Endothelial cell of umbilical vein (primary cell): ENCODE results near the gene ZMIZ1. TPM values are rescaled to one million over a fixed set of nuclear protein-coding genes. Genes with fewer than 3 reads are reported as not detected.

Experiments
- BruUV-seq: library from RNA; stranded (reverse); fragments of 400-500 nt; replicated peaks from 2 replicates; lab custom pipeline; 2021; lab: Mats Ljungman, UMichigan
- CTCF ChIA-PET: fragments of 300-600, 350-600 bp; sonication (Branson Sonifier 250); formaldehyde crosslinking; loops from one replicate; lab custom pipeline; 2021; ENCODE audit warnings: antibody characterized with exemption, inconsistent platforms; lab: Charles Lee
- POLR2A ChIA-PET: fragments of 300-600, 350-600 bp; sonication (Branson Sonifier 250); formaldehyde crosslinking; loops from one replicate; lab custom pipeline; 2021; ENCODE audit warnings: antibody characterized with exemption, inconsistent platforms; lab: Charles Lee
- DNase-seq: peaks from one replicate; pipeline ENCODE4 v3.0.0-alpha.2; 2011; ENCODE audit warnings: low read depth, low spot score
- FAIRE-seq: peaks from 2 replicates; lab custom pipeline; 2011; peaks lifted over from hg19 to GRCh38; lab: Jason Lieb, UNC
- H2AFZ ChIP-seq: 2 replicates; pipeline ENCODE4 v1.6.0; 2012; ENCODE audit warnings: low read depth, low read length, control low read depth, inconsistent platforms
- H3K27ac ChIP-seq: 2 replicates; pipeline ENCODE4 v1.5.1; 2011; ENCODE audit warnings: low read depth, mild to moderate bottlenecking, control low read depth, low read length, moderate library complexity; ENCODE audit not compliant: insufficient read depth
- H3K27me3 ChIP-seq, 2 experiments: 2 replicates each; pipeline versions ENCODE4 v1.6.0 to v1.6.1; 2011; ENCODE audit warnings: low read length in 2 of 2, mixed read lengths in 1 of 2; ENCODE audit not compliant: control insufficient read depth in 2 of 2, insufficient read depth in 2 of 2
- H3K36me3 ChIP-seq, 2 experiments: 2 replicates in 1 of 2; 3 replicates in 1 of 2; pipeline ENCODE4 v1.5.1; 2011; ENCODE audit warnings: low read length in 2 of 2, mild to moderate bottlenecking in 1 of 2, moderate library complexity in 1 of 2; ENCODE audit not compliant: control insufficient read depth in 2 of 2, insufficient read depth in 2 of 2; ENCODE audit errors: extremely low read depth in 1 of 2
- H3K4me1 ChIP-seq: 3 replicates; pipeline ENCODE4 v1.5.1; 2011; ENCODE audit warnings: mild to moderate bottlenecking, low read length; ENCODE audit not compliant: control insufficient read depth, insufficient read depth; ENCODE audit errors: extremely low read depth
- H3K4me2 ChIP-seq: 2 replicates; pipeline ENCODE4 v1.6.1; 2011; ENCODE audit warnings: low read length, control low read depth, mixed read lengths; ENCODE audit not compliant: insufficient read depth
- H3K4me3 ChIP-seq, 3 experiments: fragments of 200-600 bp in 1 of 3; sonication (generic), shearing (Covaris generic) in 1 of 3; replicated peaks in 1 of 3; 2 replicates each; pipeline ENCODE4 v1.5.1; 2011 to 2016; ENCODE audit warnings: control low read depth in 3 of 3, low read length in 3 of 3, mild to moderate bottlenecking in 2 of 3, inconsistent platforms in 1 of 3, low read depth in 1 of 3, moderate library complexity in 1 of 3; ENCODE audit not compliant: insufficient read depth in 1 of 3
- H3K79me2 ChIP-seq: 2 replicates; pipeline ENCODE4 v1.6.0; 2012; ENCODE audit warnings: low read length, inconsistent platforms; ENCODE audit not compliant: control insufficient read depth, insufficient read depth
- H3K9ac ChIP-seq: replicated peaks from 2 replicates; pipeline ENCODE3; 2011; ENCODE audit warnings: low read length, control low read depth; ENCODE audit not compliant: insufficient read depth; ENCODE audit errors: extremely low read depth
- H3K9me1 ChIP-seq: replicated peaks from 3 replicates; pipeline ENCODE4 v1.6.0; 2011; ENCODE audit warnings: mild to moderate bottlenecking, low read length; ENCODE audit not compliant: control insufficient read depth, insufficient read depth; ENCODE audit errors: extremely low read depth
- H3K9me3 ChIP-seq: replicated peaks from 2 replicates; pipeline ENCODE4 v1.5.1; 2012; ENCODE audit warnings: low read length, inconsistent platforms; ENCODE audit not compliant: control insufficient read depth, insufficient read depth
- H4K20me1 ChIP-seq: replicated peaks from 2 replicates; pipeline ENCODE3; 2011; ENCODE audit warnings: mild to moderate bottlenecking, low read length; ENCODE audit not compliant: control insufficient read depth, insufficient read depth; ENCODE audit errors: extremely low read depth
- CTCF ChIP-seq, 2 donors: IDR thresholded peaks; 1 replicate in 1 of 2; 2 replicates in 1 of 2; pipeline ENCODE4 v1.5.1; 2011; ENCODE audit warnings: low read length in 2 of 2, mild to moderate bottlenecking in 2 of 2, moderate library complexity in 2 of 2, control low read depth in 1 of 2, inconsistent platforms in 1 of 2, low read depth in 1 of 2; ENCODE audit not compliant: insufficient read depth in 1 of 2; ENCODE audit errors: extremely low read depth in 1 of 2
- EZH2 ChIP-seq: IDR thresholded peaks from 2 replicates; pipeline ENCODE4 v1.6.1; 2012; ENCODE audit warnings: borderline replicate concordance, low read depth, mild to moderate bottlenecking, moderate library complexity, low read length, inconsistent platforms; ENCODE audit not compliant: severe bottlenecking
- FOS ChIP-seq: IDR thresholded peaks from 2 replicates; pipeline ENCODE4 v1.6.1; 2011; ENCODE audit warnings: mild to moderate bottlenecking, low read length, moderate library complexity, borderline replicate concordance; ENCODE audit not compliant: insufficient read depth
- GATA2 ChIP-seq: IDR thresholded peaks from 2 replicates; pipeline ENCODE4 v1.7.0; 2011; ENCODE audit warnings: low read depth, mild to moderate bottlenecking, moderate library complexity, mixed read lengths, low read length; ENCODE audit not compliant: insufficient read length, insufficient read depth
- JUN ChIP-seq: IDR thresholded peaks from 2 replicates; pipeline ENCODE4 v1.6.1; 2011; ENCODE audit warnings: borderline replicate concordance, low read depth; ENCODE audit not compliant: insufficient read length, insufficient read depth
- MAX ChIP-seq: IDR thresholded peaks from 2 replicates; pipeline ENCODE4 v1.6.1; 2011; ENCODE audit not compliant: insufficient read depth, insufficient read length
- MYC ChIP-seq: IDR thresholded peaks from one replicate; pipeline ENCODE4 v1.6.1; 2011; ENCODE audit warnings: mild to moderate bottlenecking, low read depth, low read length
- POLR2A ChIP-seq: IDR thresholded peaks from 2 replicates; pipeline ENCODE4 v1.6.1; 2012; ENCODE audit warnings: low read depth, mild to moderate bottlenecking, control low read depth, low read length
- POLR2AphosphoS5 ChIP-seq: IDR thresholded peaks from 2 replicates; pipeline ENCODE4 v1.6.1; 2012; ENCODE audit warnings: low read depth, mild to moderate bottlenecking, control low read depth, low read length, moderate library complexity; ENCODE audit not compliant: insufficient read depth
- dilution Hi-C: fragments of 300-500 bp; cut with MboI; formaldehyde crosslinking; loops from one replicate; pipeline ENCODE4 v1.15.0; 2019; ENCODE audit warnings: low sequenced_read_pairs; ENCODE audit not compliant: extremely low pct_ligation_motif_present
- intact Hi-C: fragments of 100-400 bp; cut with micrococcal nuclease; formaldehyde crosslinking; loops from one replicate; pipeline ENCODE4 v1.10.0; 2022
- polyA plus RNA-seq, 4 experiments: library from polyadenylated mRNA; depleted of rRNA in 3 of 4; stranded (reverse) in 3 of 4; unstranded in 1 of 4; fragments of >200 nt; gene quantifications; 2 replicates each; pipeline versions ENCODE4 v1.2.1 to v1.2.3, GENCODE V29; 2011 to 2012; ENCODE audit warnings: missing spikeins in 1 of 4
- total RNA-seq: library from RNA; stranded (reverse); gene quantifications from 2 replicates; pipeline ENCODE4 v1.2.3, GENCODE V29; 2021

The ZMIZ1 gene
- total and polyA plus RNA-seq, 2 donors (not counting 3 experiments of a cell fraction or from before 2014, with no cell fraction given), result 12.5 to 46.7 TPM

DNA sequence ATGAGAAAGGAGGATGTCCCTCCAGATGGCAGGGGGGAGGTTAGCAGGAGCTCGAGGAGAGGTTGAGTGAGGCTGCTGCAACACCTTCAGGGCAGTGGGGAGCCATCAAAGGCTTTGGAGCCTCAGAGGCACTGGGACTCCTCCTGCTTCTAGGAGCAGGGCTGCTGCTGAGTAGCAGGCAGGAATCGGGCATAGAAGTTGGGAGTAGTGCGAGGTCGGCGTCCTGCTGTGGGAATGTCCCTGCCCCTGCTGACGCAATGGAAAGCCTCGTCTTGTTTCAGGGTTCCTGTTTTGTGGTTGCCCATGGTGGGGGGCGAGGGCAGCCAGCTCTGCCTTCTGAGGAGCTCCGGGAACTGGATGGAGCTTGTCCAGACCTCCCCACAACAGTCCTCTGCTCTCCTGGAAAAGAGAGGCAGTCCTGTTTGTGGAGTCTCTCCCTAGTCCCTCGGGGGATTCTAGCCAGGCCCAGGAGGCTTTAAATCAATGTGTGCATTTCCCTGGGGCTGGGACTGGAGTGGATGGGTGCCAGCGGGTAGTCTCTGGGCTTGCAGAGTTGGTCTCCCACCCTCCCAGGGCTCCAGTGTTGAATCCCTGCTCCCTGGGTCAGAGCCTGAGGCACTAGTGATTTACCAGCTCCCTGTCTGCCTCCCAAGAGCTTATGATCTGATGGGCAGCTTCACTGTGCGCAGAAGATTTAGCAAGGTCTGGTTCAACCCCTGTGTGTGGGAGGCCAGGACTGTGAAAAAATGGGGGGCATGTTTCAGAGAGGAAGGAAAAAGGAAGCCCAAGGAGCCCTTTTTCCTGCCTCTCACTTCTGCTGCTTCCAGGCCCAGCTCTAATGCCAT lies 179.8 kb downstream of the ZMIZ1 start:
- CTCF ChIA-PET, result interaction anchor here (2.1 kb wide), 1 partner anchor 9 kb away, joined by 5 read pairs; no protein-coding TSS in a partner anchor
- no peak for DNase-seq
- Histone ChIP-seq H3K79me2 (peaks cover 85% of the 10 kb centered on the region), H3K36me3 (peaks cover 0 to 4% of the 10 kb centered on the region in 2 experiments), H3K4me1 (peaks cover 36% of the 10 kb centered on the region), H3K4me2 (no peak overlapping the region), H3K27ac (no peak overlapping the region), H2AFZ (no peak overlapping the region), H3K4me3 (no peak overlapping the region), H4K20me1 (no peaks in the 10 kb centered on the region), H3K9ac (no peak overlapping the region), H3K9me1 (no peaks in the 10 kb centered on the region), H3K9me3 (no peaks in the 10 kb centered on the region), H3K27me3 (no peaks in the 10 kb centered on the region)
- intact Hi-C loops, result loop anchor here (5.0 kb wide), 1 partner anchor 99 kb away; the partner anchor contains the start of gene PPIF
- dilution Hi-C loops, result no loop called here
- no TSS peak for BruUV-seq
- no peak for TF ChIP-seq POLR2A
- no peak for TF ChIP-seq MYC
- TF ChIP-seq EZH2, result no peak
- no peak for TF ChIP-seq MAX
- TF ChIP-seq CTCF (IDR thresholded peaks at IDR 0.05; ENCODE audit: extremely low read depth in 1 of 2, insufficient read depth in 1 of 2, low read depth in 1 of 2, low read length in 2 of 2), result no peak
- TF ChIP-seq JUN, result no peak
- no peak for TF ChIP-seq GATA2
- no peak for TF ChIP-seq POLR2AphosphoS5
- TF ChIP-seq FOS, result no peak
- POLR2A ChIA-PET, result no interaction called here
- peak; percentile 43 for FAIRE-seq
